IPS DF 6.9 (cell line): ENCODE results near the gene ABCG1.

ENCODE experiments used
- DNase-seq: peaks from one replicate; pipeline ENCODE4 v3.0.0-alpha.2; 2013; ENCODE audit warnings: low read depth, low spot score
- H3K27ac ChIP-seq: one replicate; pipeline ENCODE4 v1.5.1; 2013; ENCODE audit warnings: low read length, control low read depth
- H3K27me3 ChIP-seq: 2 replicates; pipeline ENCODE4 v1.6.1; 2013; ENCODE audit warnings: mild to moderate bottlenecking, low read length; ENCODE audit not compliant: control insufficient read depth, insufficient read depth
- H3K36me3 ChIP-seq: 2 replicates; pipeline ENCODE4 v1.6.1; 2013; ENCODE audit warnings: low read length; ENCODE audit not compliant: control insufficient read depth, insufficient read depth
- H3K4me1 ChIP-seq: 2 replicates; pipeline ENCODE4 v1.6.1; 2013; ENCODE audit warnings: low read length; ENCODE audit not compliant: control insufficient read depth, insufficient read depth
- H3K4me3 ChIP-seq: 2 replicates; pipeline ENCODE4 v1.5.1; 2013; ENCODE audit warnings: mild to moderate bottlenecking, low read length
- H3K9me3 ChIP-seq: 2 replicates; pipeline ENCODE4 v1.6.1; 2013; ENCODE audit warnings: low read length, inconsistent platforms; ENCODE audit not compliant: control insufficient read depth, insufficient read depth
- WGBS: extraction: QIAGEN DNeasy Blood & Tissue Kit; methylation state at CpG from one replicate; pipeline ENCODE4 v1.1.7; 2013; ENCODE audit warnings: mixed read lengths, missing lambda C conversion rate; ENCODE audit not compliant: insufficient read length, insufficient coverage; 5-methylcytosine and 5-hydroxymethylcytosine counted together

The ABCG1 gene

DNA sequence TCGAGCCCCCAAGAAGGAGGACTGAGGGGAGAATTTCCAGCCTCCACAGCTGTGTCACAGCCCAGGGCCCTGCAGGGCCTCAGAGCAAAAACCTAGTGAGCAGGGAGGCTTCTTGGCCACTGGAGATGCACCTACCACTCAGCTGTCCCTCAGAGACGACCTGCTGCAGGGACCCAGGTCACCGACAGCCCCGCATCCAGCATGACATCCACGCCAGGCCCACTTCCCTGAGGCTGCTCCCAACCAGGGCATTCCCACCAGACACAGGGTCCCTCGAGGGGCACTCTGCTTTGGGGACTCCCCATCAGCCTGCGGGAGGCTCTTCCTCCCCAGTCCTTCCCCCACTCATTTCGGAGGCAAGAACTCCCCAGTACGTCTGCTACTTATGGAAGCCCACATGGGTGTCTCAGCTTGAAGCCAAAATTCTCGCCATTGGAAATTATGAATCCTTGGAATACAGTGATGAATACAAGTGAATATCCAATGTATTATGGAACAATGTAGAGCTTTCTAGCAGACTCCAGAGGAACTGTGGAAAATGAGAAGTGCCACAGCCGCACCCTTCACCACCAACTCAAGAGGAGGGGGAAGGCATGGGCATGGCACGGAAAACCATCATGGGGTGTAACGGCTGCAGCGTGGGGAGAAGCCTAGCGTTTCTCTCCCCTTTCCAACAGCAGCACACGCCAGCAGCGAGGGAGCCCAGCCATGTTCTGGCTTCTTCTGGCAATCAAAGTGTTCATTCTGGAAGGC lies 89.4 kb downstream of the ABCG1 start:
- no peak overlapping the region for H3K4me3 ChIP-seq
- no peaks in the 10 kb centered on the region for H3K27me3 ChIP-seq
- WGBS, result no CpG with 5 or more reads among the region's 17 CpGs

GRCh38 chr21:42308914-42309752 lies 90.2 kb downstream of the ABCG1 start:
- Histone ChIP-seq H3K4me3 (no peak overlapping the region), H3K27me3 (no peaks in the 10 kb centered on the region), H3K9me3 (no peaks in the 10 kb centered on the region), H3K27ac (no peak overlapping the region), H3K4me1 (peaks cover 6% of the 10 kb centered on the region), H3K36me3 (no peaks in the 10 kb centered on the region)
- DNase-seq, result no peak
- WGBS, result no CpG with 5 or more reads among the region's 23 CpGs

More for the DNA sequence above, 89.4 kb downstream of the ABCG1 start:
- H3K36me3 ChIP-seq, result no peaks in the 10 kb centered on the region
- H3K9me3 ChIP-seq, result no peaks in the 10 kb centered on the region
- H3K27ac ChIP-seq, result no peak overlapping the region
- H3K4me1 ChIP-seq, result peaks cover 5% of the 10 kb centered on the region
- DNase-seq, result no peak

DNA sequence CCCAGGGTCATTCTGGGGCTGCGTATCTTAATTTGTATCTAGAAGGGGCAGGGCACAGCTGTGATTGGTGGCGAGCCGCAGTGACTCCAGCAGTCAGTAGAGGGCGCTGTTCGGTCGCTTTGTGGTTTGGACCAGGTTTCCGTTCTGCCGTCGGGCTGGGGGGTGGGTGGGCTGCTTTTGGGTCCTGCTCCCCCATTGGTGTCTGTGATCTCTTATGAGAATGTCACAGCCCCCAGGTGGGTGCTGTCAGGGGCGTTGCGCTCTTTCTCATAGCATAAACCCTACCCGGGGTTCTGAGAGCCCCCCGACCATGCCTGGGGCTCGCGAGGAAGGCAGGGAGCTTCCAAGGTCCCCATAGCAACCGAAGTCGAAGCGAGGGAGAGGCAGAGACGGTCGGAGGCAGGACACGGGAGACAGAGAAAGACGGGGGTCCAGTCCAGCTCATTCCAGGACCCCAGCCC lies 90.8 kb downstream of the ABCG1 start:
- H3K4me1 ChIP-seq, result peaks cover 6% of the 10 kb centered on the region
- no peaks in the 10 kb centered on the region for H3K27me3 ChIP-seq
- no peak overlapping the region for H3K27ac ChIP-seq
- no peak overlapping the region; the same call in 1 of the 2 replicates for H3K4me3 ChIP-seq
- no peaks in the 10 kb centered on the region for H3K36me3 ChIP-seq
- no CpG with 5 or more reads among the region's 22 CpGs for WGBS
- H3K9me3 ChIP-seq, result no peaks in the 10 kb centered on the region
- DNase-seq, result peak; percentile 45

DNA sequence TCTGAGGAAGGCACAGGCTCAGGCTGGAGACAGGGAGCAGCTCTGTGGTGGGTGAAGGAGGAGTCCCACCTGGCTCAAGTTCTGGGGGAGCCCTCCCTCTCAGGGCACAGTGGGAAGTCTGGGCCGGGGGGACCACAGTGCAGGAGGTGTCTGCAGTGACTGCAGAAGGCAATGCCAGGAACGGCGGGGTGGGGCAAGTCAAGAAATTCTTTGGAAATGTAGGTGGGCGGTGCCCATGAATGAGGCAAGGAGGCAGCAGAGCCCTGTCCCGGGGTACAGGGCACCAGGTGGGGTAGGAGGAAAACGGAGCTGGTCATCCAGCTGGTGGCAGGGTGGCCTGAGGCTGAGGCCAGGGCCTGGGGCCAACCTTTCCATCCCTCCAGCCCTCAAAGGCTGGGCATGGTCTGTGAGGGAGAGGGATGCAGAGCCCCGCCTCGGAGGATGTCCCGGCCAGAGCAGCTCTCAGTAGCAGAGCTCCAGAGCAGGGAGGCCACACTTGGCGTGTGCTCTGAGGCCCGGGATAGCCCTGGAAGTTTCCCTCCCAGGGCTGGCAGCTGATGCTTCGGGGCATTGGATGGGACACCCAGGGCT lies 91.6 kb downstream of the ABCG1 start:
- whole genome bisulfite sequencing, result no CpG with 5 or more reads among the region's 12 CpGs
- Histone ChIP-seq H3K4me3 (no peak overlapping the region), H3K27ac (no peak overlapping the region), H3K4me1 (peaks cover 6% of the 10 kb centered on the region), H3K9me3 (no peaks in the 10 kb centered on the region), H3K27me3 (no peaks in the 10 kb centered on the region), H3K36me3 (no peaks in the 10 kb centered on the region)
- DNase-seq, result no peak

DNA sequence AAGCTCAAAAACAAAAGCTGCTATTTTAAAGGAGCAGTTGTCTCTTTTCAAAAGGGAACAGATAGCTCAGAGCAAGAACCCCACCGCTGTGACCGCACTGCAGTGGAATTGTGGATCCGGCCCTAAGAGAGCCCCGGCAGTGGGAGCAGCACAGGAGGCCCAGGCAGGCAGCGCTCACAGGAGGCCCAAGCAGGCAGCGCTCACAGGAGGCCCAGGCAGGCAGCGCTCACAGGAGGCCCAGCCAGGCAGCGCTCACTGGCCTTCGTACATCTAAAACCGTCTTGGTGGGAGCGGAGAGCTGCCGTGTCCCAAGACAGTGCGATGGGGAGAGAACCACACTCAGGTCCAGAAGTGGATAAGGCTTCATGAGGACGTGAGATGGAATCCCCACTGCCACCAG lies 92.2 kb downstream of the ABCG1 start:
- no peak for DNase-seq
- H3K4me3 ChIP-seq, result no peak overlapping the region
- no peaks in the 10 kb centered on the region for H3K36me3 ChIP-seq
- H3K9me3 ChIP-seq, result no peaks in the 10 kb centered on the region
- H3K27ac ChIP-seq, result no peak overlapping the region
- no CpG with 5 or more reads among the region's 14 CpGs for WGBS
- peaks cover 6% of the 10 kb centered on the region for H3K4me1 ChIP-seq
- H3K27me3 ChIP-seq, result no peaks in the 10 kb centered on the region

DNA sequence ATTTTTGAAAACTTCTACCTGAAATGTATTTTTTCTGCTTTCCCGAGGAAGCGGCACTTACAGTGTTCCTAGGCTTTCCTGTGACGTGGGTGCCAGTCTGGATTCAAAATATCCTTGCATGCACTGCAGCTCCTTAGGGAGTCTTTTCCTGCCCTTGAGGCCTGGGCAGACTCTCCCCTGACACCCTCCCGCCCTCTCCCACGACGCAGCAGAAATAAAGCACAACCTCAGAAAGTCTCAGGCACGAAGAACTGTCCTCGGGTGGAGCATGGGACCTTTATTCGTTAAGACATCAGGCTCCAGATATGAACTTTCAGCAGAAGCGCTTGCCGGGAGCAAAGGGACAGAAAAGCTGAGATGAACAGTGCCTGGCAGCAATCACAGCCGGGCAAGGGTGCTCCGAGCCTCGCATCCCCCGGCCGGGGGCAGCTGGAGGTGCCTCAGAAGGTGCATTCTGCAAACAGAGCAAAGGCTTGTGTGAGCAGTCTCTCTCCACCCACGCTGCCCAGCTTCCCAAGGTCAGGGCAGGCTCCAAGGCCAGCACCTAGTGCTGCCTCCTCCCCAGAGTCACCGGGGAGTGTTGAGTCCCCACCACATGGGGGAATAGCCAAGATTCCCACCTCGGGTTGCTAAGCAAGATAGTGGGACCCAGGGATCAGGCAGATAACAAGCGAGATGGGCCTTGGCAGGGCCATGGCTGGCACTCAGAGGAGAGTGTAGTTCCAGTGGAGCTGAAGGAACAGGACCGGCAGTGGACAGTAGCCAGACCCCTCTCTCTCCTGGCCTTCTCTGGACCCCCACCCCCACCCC lies 93.1 kb downstream of the ABCG1 start:
- Histone ChIP-seq H3K27me3 (no peaks in the 10 kb centered on the region), H3K4me1 (peaks cover 9% of the 10 kb centered on the region), H3K27ac (no peak overlapping the region), H3K9me3 (no peaks in the 10 kb centered on the region), H3K4me3 (no peak overlapping the region), H3K36me3 (no peaks in the 10 kb centered on the region)
- no CpG with 5 or more reads among the region's 21 CpGs for WGBS
- DNase-seq, result no peak

- peaks cover 11% of the 10 kb centered on the region for H3K4me1 ChIP-seq
- H3K9me3 ChIP-seq, result no peaks in the 10 kb centered on the region
- no peaks in the 10 kb centered on the region for H3K27me3 ChIP-seq
- H3K36me3 ChIP-seq, result no peaks in the 10 kb centered on the region
- no CpG with 5 or more reads among the region's 16 CpGs for WGBS
- no peak overlapping the region for H3K4me3 ChIP-seq
- no peak overlapping the region for H3K27ac ChIP-seq
- no peak for DNase-seq
Observed at GRCh38 chr21:42312626-42313104, 93.7 kb downstream of the ABCG1 start.

DNA sequence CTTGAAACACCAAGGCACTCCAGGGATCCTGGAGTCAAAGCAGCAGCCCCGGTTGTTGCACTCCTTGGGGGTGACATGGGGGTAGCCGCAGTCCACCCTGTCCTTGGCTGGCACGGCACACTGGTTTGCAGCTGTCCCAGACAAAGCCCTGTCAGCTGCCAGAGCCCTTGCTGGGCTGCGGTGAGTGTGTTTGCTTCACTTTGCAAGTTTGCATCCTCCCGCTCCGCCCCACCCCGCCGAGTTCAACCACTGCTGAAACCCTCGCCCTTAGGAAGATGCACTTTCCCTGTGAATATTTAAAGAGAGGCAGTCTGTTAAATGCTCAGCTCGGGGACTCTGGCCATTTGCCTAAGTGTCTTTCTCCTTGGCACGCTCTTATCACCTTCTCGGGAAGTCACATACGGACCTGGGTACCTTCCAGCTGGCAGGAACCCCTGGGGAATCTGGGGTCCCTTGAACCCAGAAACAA lies 94.6 kb downstream of the ABCG1 start:
- Histone ChIP-seq H3K4me3 (no peak overlapping the region), H3K27ac (no peak overlapping the region), H3K4me1 (peaks cover 14% of the 10 kb centered on the region), H3K36me3 (no peaks in the 10 kb centered on the region), H3K27me3 (no peaks in the 10 kb centered on the region), H3K9me3 (no peaks in the 10 kb centered on the region)
- no CpG with 5 or more reads among the region's 13 CpGs for WGBS
- no peak for DNase-seq

GRCh38 chr21:42314616-42315295 lies 95.8 kb downstream of the ABCG1 start:
- H3K9me3 ChIP-seq, result no peaks in the 10 kb centered on the region
- no peaks in the 10 kb centered on the region for H3K36me3 ChIP-seq
- no peaks in the 10 kb centered on the region for H3K27me3 ChIP-seq
- no peak overlapping the region for H3K4me3 ChIP-seq
- WGBS, result no CpG with 5 or more reads among the region's 6 CpGs
- H3K4me1 ChIP-seq, result peaks cover 14% of the 10 kb centered on the region
- H3K27ac ChIP-seq, result no peak overlapping the region
- DNase-seq, result no peak
